ENCODE measurements around the gene IL17RA.

DNA sequence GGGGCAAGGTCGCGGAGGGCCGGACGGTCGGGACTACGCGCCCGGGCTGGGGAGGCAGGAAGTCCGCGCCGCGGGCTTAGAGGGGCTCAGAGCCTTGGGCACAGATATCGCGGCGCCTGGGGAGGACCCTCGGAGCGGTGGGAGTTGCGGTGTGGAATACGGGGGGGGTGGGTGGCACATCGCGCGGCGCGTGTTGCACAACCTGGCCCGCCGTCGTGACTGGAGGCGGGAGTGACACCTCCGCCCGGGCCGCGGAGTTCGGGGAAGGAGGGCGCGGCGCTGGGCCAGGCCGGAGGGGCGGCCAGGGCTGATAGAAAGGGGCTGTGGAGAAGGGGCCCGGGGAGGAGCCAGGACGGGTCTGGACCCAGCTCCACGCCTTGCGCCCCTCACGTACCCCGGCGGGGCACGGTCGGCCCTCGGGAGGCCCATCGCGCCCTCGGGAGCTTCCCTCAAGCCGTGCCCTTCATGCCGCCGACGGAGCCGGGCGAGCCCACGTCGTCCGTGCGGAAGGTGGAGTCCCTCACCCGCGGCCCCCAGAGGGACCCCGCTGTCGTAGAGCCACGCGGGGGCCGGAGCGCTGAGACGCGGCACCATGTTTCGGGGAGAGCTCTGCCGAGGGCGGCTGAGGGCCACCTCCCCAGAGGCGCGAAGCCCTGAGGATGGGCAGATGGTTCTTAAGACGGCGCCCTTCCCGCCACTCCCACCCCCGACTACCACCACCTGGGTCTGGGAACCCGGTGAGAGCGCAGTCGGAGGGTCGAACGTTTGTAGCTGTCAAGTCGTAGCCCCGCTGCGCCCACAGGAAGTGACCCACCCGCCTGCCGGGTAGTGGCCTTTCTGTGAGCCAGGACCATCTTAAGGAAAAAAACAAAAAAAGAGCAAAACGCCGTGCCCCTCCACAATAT lies 729 bp downstream of the IL17RA start:
- TF ChIP-seq, protein P1, sequence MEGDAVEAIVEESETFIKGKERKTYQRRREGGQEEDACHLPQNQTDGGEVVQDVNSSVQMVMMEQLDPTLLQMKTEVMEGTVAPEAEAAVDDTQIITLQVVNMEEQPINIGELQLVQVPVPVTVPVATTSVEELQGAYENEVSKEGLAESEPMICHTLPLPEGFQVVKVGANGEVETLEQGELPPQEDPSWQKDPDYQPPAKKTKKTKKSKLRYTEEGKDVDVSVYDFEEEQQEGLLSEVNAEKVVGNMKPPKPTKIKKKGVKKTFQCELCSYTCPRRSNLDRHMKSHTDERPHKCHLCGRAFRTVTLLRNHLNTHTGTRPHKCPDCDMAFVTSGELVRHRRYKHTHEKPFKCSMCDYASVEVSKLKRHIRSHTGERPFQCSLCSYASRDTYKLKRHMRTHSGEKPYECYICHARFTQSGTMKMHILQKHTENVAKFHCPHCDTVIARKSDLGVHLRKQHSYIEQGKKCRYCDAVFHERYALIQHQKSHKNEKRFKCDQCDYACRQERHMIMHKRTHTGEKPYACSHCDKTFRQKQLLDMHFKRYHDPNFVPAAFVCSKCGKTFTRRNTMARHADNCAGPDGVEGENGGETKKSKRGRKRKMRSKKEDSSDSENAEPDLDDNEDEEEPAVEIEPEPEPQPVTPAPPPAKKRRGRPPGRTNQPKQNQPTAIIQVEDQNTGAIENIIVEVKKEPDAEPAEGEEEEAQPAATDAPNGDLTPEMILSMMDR (IDR thresholded peaks at IDR 0.05; ENCODE audit: poor library complexity): no peak
- TF ChIP-seq EZH2phosphoT487 (IDR thresholded peaks at IDR 0.05; ENCODE audit: low read depth, severe bottlenecking, unreplicated experiment): no peak
- peak; percentile 40 for TF ChIP-seq EZH2 (IDR thresholded peaks at IDR 0.05; ENCODE audit: borderline replicate concordance)

Measured in hepatocyte (in vitro differentiated cells).